ENCODE measurements around the gene EMC9. TPM values are rescaled to one million over a fixed set of nuclear protein-coding genes. Genes with fewer than 3 reads are reported as not detected.
A peak's percentile ranks its signal among the peaks of the same experiment; 100 is the strongest.

Gene EMC9
- total RNA-seq, 6 donors from 2014 or later: 8.6 to 13.8 (median 12.0) TPM

DNA sequence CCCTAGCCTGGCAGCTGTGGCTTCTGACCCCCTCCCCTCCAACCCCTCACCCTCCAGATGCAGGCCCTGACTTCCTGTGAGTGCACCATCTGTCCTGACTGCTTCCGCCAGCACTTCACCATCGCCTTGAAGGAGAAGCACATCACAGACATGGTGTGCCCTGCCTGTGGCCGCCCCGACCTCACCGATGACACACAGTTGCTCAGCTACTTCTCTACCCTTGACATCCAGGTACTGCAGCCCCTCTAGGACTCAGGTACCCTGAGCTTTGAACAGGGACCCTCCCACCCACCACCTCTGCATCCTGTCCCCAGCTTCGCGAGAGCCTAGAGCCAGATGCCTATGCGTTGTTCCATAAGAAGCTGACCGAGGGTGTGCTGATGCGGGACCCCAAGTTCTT, 13.7 kb upstream of the EMC9 start:
- 94 to 96% methylated on average over 7 to 10 of the region's 10 CpGs for WGBS, 2 donors
- DNase-seq: no peak

DNA sequence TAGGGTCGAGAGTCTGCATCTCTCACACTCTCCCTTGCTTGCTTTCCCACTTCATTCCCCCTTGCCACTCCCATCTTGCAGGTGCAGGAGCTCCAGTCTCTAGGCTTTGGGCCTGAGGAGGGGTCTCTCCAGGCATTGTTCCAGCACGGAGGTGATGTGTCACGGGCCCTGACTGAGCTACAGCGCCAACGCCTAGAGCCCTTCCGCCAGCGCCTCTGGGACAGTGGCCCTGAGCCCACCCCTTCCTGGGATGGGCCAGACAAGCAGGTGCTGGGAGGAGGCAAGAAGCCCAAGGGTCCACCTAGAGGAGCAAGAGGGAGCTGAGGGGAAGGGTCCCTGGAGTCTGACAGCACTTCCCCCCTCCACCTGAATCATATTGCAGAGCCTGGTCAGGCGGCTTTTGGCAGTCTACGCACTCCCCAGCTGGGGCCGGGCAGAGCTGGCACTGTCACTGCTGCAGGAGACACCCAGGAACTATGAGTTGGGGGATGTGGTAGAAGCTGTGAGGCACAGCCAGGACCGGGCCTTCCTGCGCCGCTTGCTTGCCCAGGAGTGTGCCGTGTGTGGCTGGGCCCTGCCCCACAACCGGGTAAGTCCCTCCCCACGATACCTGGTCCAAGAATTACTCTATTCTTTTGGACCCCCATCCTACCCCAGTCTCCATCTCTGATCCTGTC, 10.2 kb upstream of the EMC9 start:
- H3K27ac ChIP-seq: no peak overlapping the region
- H3K9me3 ChIP-seq: no peaks in the 10 kb centered on the region
- no peak overlapping the region for H3K4me3 ChIP-seq
- TF ChIP-seq, protein P1, sequence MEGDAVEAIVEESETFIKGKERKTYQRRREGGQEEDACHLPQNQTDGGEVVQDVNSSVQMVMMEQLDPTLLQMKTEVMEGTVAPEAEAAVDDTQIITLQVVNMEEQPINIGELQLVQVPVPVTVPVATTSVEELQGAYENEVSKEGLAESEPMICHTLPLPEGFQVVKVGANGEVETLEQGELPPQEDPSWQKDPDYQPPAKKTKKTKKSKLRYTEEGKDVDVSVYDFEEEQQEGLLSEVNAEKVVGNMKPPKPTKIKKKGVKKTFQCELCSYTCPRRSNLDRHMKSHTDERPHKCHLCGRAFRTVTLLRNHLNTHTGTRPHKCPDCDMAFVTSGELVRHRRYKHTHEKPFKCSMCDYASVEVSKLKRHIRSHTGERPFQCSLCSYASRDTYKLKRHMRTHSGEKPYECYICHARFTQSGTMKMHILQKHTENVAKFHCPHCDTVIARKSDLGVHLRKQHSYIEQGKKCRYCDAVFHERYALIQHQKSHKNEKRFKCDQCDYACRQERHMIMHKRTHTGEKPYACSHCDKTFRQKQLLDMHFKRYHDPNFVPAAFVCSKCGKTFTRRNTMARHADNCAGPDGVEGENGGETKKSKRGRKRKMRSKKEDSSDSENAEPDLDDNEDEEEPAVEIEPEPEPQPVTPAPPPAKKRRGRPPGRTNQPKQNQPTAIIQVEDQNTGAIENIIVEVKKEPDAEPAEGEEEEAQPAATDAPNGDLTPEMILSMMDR (IDR thresholded peaks at IDR 0.05): no peak
- peaks cover 45 to 79% (median 61%) of the 10 kb centered on the region in 4 donors for H3K36me3 ChIP-seq
- no peaks in the 10 kb centered on the region for H3K27me3 ChIP-seq
- ATAC-seq (ENCODE audit: low FRiP score in 2 of 2): no peak
- peaks cover 8 to 25% (median 10%) of the 10 kb centered on the region in 4 donors for H3K4me1 ChIP-seq
- WGBS, 2 donors: 92 to 96% methylated on average over 14 to 16 of the region's 16 CpGs
- DNase-seq: no peak

More for the DNA sequence above, 13.7 kb upstream of the EMC9 start:
- TF ChIP-seq POLR2A (IDR thresholded peaks at IDR 0.05) (no peak), POLR2AphosphoS5 (IDR thresholded peaks at IDR 0.05) (no peak), EP300 (IDR thresholded peaks at IDR 0.05) (no peak)
- TF ChIP-seq, protein P1 (IDR thresholded peaks at IDR 0.05): no peak
- no peak for ATAC-seq (ENCODE audit: low FRiP score in 2 of 2)
- H3K4me1 ChIP-seq: peaks cover 0 to 1% (median 0%) of the 10 kb centered on the region in 4 donors
- H3K9me3 ChIP-seq: no peaks in the 10 kb centered on the region
- peaks cover 49 to 90% (median 73%) of the 10 kb centered on the region in 4 donors for H3K36me3 ChIP-seq
- no peaks in the 10 kb centered on the region for H3K27me3 ChIP-seq
- H3K27ac ChIP-seq: peak overlapping the region in 1 of 4 donors; percentile 23
- H3K4me3 ChIP-seq: no peak overlapping the region

DNA sequence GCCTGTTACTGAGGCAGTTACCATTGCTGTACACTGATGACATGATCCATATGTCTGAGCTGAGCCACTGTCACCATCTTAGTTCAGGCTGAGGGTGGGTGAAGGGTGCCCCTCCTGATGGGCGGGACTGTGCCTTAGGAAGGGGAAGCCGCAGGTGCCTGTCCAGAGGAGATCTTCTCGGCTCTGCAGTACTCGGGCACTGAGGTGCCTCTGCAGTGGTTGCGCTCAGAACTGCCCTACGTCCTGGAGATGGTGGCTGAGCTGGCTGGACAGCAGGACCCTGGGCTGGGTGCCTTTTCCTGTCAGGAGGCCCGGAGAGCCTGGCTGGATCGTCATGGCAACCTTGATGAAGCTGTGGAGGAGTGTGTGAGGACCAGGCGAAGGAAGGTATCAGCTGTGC, 9.6 kb upstream of the EMC9 start:
- ATAC-seq (ENCODE audit: low FRiP score in 2 of 2): no peak
- H3K36me3 ChIP-seq: peaks cover 40 to 73% (median 57%) of the 10 kb centered on the region in 4 donors
- TF ChIP-seq, protein P1 (IDR thresholded peaks at IDR 0.05): no peak
- TF ChIP-seq POLR2A (IDR thresholded peaks at IDR 0.05): no peak
- no peak for TF ChIP-seq POLR2AphosphoS5 (IDR thresholded peaks at IDR 0.05)
- no peak for TF ChIP-seq EP300 (IDR thresholded peaks at IDR 0.05)
- peaks cover 8 to 28% (median 12%) of the 10 kb centered on the region in 4 donors for H3K4me1 ChIP-seq
- H3K27ac ChIP-seq: no peak overlapping the region
- no peak for DNase-seq
- no peak overlapping the region for H3K4me3 ChIP-seq
- no peaks in the 10 kb centered on the region for H3K27me3 ChIP-seq
- WGBS, 2 donors: 83 to 92% methylated on average over 5 to 9 of the region's 9 CpGs
- H3K9me3 ChIP-seq: no peaks in the 10 kb centered on the region

DNA sequence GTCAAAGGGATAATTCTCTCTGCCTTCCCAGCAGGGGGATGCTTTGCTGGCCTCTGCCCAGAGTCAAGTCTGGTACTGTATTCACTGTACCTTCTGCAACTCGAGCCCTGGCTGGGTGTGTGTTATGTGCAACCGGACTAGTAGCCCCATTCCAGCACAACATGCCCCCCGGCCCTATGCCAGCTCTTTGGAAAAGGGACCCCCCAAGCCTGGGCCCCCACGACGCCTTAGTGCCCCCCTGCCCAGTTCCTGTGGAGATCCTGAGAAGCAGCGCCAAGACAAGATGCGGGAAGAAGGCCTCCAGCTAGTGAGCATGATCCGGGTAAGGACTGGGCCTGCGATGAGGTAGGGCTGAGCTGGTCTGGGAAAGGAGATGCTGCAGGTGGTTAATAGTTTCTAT, 9.2 kb upstream of the EMC9 start:
- TF ChIP-seq POLR2A (IDR thresholded peaks at IDR 0.05): no peak
- TF ChIP-seq EP300 (IDR thresholded peaks at IDR 0.05): no peak
- TF ChIP-seq, protein P1 (IDR thresholded peaks at IDR 0.05): no peak
- TF ChIP-seq POLR2AphosphoS5 (IDR thresholded peaks at IDR 0.05): no peak
- Histone ChIP-seq H3K4me1 (peaks cover 10 to 32% (median 16%) of the 10 kb centered on the region in 4 donors), H3K27ac (no peak overlapping the region), H3K9me3 (no peaks in the 10 kb centered on the region), H3K36me3 (peaks cover 36 to 69% (median 53%) of the 10 kb centered on the region in 4 donors), H3K4me3 (no peak overlapping the region), H3K27me3 (no peaks in the 10 kb centered on the region)
- DNase-seq (no peak), ATAC-seq (ENCODE audit: low FRiP score in 2 of 2) (no peak)
- WGBS, 2 donors: 93 to 100% methylated on average over 2 to 9 of the region's 9 CpGs

DNA sequence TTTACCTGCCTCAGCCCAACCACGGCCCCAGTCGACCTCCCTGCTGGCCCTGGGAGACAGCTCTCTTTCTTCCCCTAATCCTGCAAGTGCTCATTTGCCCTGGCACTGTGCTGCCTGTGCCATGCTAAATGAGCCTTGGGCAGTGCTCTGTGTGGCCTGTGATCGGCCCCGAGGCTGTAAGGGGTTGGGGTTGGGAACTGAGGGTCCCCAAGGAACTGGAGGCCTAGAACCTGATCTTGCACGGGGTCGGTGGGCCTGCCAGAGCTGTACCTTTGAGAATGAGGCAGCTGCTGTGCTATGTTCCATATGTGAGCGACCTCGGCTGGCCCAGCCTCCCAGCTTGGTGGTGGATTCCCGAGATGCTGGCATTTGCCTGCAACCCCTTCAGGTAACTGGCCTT, 8.7 kb upstream of the EMC9 start:
- no peaks in the 10 kb centered on the region for H3K9me3 ChIP-seq
- H3K36me3 ChIP-seq: peaks cover 31 to 64% (median 48%) of the 10 kb centered on the region in 4 donors
- peaks cover 15 to 37% (median 20%) of the 10 kb centered on the region in 4 donors for H3K4me1 ChIP-seq
- H3K27ac ChIP-seq: no peak overlapping the region
- no peak for ATAC-seq (ENCODE audit: low FRiP score in 2 of 2)
- H3K4me3 ChIP-seq: no peak overlapping the region
- TF ChIP-seq POLR2A (IDR thresholded peaks at IDR 0.05): no peak
- TF ChIP-seq, protein P1 (IDR thresholded peaks at IDR 0.05): no peak
- TF ChIP-seq EP300 (IDR thresholded peaks at IDR 0.05): no peak
- TF ChIP-seq POLR2AphosphoS5 (IDR thresholded peaks at IDR 0.05): no peak
- DNase-seq: no peak
- H3K27me3 ChIP-seq: no peaks in the 10 kb centered on the region
- WGBS, 2 donors: 93 to 98% methylated on average over 5 to 9 of the region's 9 CpGs

Data from upper lobe of left lung (tissue), 6 donors.